ENCODE results near the gene SHB. TPM values are rescaled to one million over a fixed set of nuclear protein-coding genes. Genes with fewer than 3 reads are reported as not detected.

Gene SHB
- total RNA-seq, 2 experiments from 2014 or later, result 2.8 to 3.2 TPM

GRCh38 chr9:37943345-37944265 lies 125.4 kb downstream of the SHB start:
- no peaks in the 10 kb centered on the region for H3K9me3 Mint-ChIP-seq
- ChIA-PET CTCF (interaction anchor here (1.2 kb wide), 1 partner anchor 48 kb away, joined by 3 read pairs; no protein-coding TSS in a partner anchor), POLR2A (no interaction called here)
- no peaks in the 10 kb centered on the region for H3K27me3 Mint-ChIP-seq
- TF ChIP-seq, protein P1, sequence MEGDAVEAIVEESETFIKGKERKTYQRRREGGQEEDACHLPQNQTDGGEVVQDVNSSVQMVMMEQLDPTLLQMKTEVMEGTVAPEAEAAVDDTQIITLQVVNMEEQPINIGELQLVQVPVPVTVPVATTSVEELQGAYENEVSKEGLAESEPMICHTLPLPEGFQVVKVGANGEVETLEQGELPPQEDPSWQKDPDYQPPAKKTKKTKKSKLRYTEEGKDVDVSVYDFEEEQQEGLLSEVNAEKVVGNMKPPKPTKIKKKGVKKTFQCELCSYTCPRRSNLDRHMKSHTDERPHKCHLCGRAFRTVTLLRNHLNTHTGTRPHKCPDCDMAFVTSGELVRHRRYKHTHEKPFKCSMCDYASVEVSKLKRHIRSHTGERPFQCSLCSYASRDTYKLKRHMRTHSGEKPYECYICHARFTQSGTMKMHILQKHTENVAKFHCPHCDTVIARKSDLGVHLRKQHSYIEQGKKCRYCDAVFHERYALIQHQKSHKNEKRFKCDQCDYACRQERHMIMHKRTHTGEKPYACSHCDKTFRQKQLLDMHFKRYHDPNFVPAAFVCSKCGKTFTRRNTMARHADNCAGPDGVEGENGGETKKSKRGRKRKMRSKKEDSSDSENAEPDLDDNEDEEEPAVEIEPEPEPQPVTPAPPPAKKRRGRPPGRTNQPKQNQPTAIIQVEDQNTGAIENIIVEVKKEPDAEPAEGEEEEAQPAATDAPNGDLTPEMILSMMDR (IDR thresholded peaks at IDR 0.05), result no peak
- H3K4me3 Mint-ChIP-seq, result no peak overlapping the region
- DNase-seq (no peak), ATAC-seq (no peak)
- no peak overlapping the region for H3K27ac Mint-ChIP-seq
- H3K4me1 Mint-ChIP-seq (ENCODE audit: low read depth), result no peaks in the 10 kb centered on the region
- H3K36me3 Mint-ChIP-seq (ENCODE audit: low read depth), result no peaks in the 10 kb centered on the region
- intact Hi-C loops (cut with micrococcal nuclease), result no loop called here

DNA sequence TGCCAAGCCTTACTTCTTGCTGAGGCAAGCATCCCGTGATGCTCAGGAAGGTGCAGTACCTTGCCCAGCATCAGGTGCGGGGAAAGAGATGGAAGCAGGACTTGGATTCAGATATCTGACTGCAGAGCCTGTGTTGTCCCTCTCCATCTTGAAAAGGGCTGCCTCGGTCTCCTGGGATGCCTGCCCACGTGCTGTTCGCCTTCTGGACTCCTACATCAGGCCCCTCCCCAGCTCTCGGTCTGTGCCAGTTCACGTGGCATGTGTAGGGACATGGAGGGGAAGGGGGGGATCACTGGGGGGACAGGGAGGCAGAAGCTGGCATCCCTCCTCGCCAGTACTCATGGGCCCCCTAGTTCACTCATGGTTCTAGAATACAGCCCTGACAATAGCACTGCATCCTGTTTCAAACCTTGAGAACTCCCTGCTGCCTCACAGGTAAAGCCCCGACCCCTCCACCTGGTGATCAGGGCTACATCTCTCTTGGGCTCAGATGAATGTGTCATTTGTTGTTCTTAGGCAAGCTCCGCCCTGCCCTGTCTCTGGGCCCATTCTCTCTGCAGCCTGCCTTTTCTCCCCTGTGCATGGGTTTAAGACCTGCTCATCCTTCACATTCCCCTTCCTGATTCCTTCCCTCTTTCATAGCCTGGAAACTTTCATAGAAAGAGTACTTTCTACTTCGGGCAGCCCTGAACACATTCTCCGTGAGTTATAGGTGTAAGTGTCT lies 126.2 kb downstream of the SHB start:
- CTCF ChIA-PET, result interaction anchor here (1.2 kb wide), 1 partner anchor 49 kb away, joined by 3 read pairs; no protein-coding TSS in a partner anchor
- no peaks in the 10 kb centered on the region for H3K4me1 Mint-ChIP-seq (ENCODE audit: low read depth)
- TF ChIP-seq, protein P1 (IDR thresholded peaks at IDR 0.05), result no peak
- no peaks in the 10 kb centered on the region for H3K36me3 Mint-ChIP-seq (ENCODE audit: low read depth)
- no peak overlapping the region for H3K4me3 Mint-ChIP-seq
- no peak overlapping the region for H3K27ac Mint-ChIP-seq
- ATAC-seq (no peak), DNase-seq (no peak)
- no peaks in the 10 kb centered on the region for H3K9me3 Mint-ChIP-seq
- H3K27me3 Mint-ChIP-seq, result no peaks in the 10 kb centered on the region
- intact Hi-C loops (cut with micrococcal nuclease), result no loop called here
- POLR2A ChIA-PET, result interaction anchor here (0.6 kb wide), 1 partner anchor 48 kb away, joined by 4 read pairs; no protein-coding TSS in a partner anchor

DNA sequence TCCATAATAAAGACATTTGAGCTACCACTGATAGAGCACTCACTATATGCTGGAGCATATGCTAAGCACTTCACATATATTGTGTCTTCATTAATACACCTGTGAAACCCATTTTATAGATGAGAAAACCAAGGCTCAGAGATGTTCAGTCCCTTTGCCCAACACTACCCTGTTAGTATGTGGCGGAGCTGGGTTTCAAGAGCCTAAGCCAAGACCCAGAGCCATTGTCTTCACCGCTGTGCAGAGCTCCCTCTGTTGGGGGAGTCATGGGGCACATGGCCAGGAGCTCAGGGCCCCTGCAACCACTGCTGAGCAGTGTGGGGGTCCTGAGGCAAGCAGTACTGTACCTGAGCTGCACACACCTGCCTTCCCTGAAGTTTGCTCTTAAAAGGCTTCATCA lies 127.8 kb downstream of the SHB start:
- Mint-ChIP-seq H3K4me1 (ENCODE audit: low read depth) (no peaks in the 10 kb centered on the region), H3K27ac (no peak overlapping the region), H3K36me3 (ENCODE audit: low read depth) (no peaks in the 10 kb centered on the region), H3K27me3 (no peaks in the 10 kb centered on the region), H3K4me3 (no peak overlapping the region), H3K9me3 (no peaks in the 10 kb centered on the region)
- intact Hi-C loops (cut with micrococcal nuclease), result no loop called here
- ChIA-PET CTCF (interaction anchor here (1.9 kb wide), 1 partner anchor 27 kb away, joined by 8 read pairs; no protein-coding TSS in a partner anchor), POLR2A (no interaction called here)
- TF ChIP-seq, protein P1 (IDR thresholded peaks at IDR 0.05), result no peak
- ATAC-seq (no peak), DNase-seq (no peak)

DNA sequence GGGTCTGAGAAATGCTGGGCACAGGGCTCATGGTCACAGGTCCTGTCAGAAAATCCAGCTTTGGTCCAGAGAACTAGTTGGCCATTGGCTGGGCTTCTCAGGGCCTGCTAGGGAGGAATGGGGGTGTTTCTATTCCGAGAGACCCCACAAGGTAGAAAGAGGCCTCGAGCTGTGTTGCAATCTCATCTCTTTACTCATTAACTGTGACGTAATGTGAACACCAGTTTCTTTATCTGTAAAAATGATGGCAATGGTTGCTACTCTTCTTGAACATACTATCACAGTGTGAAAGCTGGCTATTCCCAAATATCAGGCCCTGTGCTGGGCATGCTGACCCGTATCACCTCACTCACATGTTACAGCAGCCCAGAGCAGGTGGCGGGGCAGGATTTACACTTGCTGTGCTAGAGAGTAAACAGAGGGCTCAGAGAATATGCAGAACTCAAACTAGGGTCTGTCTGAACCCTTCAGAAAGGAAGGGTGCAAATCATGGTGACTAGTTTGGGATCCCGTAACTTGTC lies 129.4 kb downstream of the SHB start:
- H3K27ac Mint-ChIP-seq, result no peak overlapping the region
- no peaks in the 10 kb centered on the region for H3K9me3 Mint-ChIP-seq
- no peak overlapping the region for H3K4me3 Mint-ChIP-seq
- ChIA-PET POLR2A (no interaction called here), CTCF (no interaction called here)
- no peaks in the 10 kb centered on the region for H3K27me3 Mint-ChIP-seq
- no peaks in the 10 kb centered on the region for H3K36me3 Mint-ChIP-seq (ENCODE audit: low read depth)
- H3K4me1 Mint-ChIP-seq (ENCODE audit: low read depth), result no peaks in the 10 kb centered on the region
- DNase-seq (no peak), ATAC-seq (no peak)
- intact Hi-C loops (cut with micrococcal nuclease), result no loop called here
- TF ChIP-seq, protein P1 (IDR thresholded peaks at IDR 0.05), result no peak
